ENCODE measurements around the gene PHLPP1. TPM values are rescaled to one million over a fixed set of nuclear protein-coding genes. Genes with fewer than 3 reads are reported as not detected.

Gene PHLPP1
- polyA plus RNA-seq, 2 of the 4 experiments (the other 2 are of a cell fraction): 6.5 to 12.1 TPM

DNA sequence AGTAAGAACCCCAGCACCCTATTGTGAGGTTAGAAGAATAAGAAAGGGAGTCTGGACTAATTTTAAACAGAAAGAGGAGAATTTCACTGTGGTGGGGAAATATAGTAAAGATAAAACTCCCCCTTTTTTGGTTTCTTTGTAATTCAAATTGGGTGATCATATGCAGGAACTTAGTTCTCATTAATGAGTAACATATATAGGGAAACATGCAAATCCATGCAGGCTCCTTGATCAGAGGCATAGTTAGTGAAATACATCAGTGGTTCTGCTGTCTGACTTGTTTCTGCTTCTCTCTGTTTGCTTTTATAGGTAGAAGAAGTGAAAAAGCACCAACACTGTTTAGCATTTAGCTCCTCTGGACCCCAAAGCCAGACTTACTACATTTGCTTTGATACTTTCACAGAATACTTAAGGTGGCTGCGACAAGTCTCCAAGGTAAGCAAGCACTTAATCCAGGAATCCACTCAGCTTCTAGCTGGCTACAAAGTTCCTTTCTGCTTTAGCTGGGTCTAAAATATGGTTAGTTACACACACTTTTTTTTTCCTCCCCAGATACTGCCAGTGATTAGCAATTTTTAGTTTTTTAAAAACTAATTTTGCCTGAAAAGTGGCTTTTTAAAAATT lies 123.2 kb downstream of the PHLPP1 start (continued):
- no peak for TF ChIP-seq RAD21 (conservative IDR thresholded peaks at IDR 0.05 in 1 of 2, IDR thresholded peaks at IDR 0.05 in 1 of 2)
- TF ChIP-seq FOXS1 (CRISPR knock-in tag; IDR thresholded peaks at IDR 0.05): no peak
- no peak for TF ChIP-seq JUN (IDR thresholded peaks at IDR 0.05)
- no peak for TF ChIP-seq TP53 (CRISPR knock-in tag; IDR thresholded peaks at IDR 0.05)
- TF ChIP-seq, protein P1, sequence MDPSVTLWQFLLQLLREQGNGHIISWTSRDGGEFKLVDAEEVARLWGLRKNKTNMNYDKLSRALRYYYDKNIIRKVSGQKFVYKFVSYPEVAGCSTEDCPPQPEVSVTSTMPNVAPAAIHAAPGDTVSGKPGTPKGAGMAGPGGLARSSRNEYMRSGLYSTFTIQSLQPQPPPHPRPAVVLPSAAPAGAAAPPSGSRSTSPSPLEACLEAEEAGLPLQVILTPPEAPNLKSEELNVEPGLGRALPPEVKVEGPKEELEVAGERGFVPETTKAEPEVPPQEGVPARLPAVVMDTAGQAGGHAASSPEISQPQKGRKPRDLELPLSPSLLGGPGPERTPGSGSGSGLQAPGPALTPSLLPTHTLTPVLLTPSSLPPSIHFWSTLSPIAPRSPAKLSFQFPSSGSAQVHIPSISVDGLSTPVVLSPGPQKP (IDR thresholded peaks at IDR 0.05; ENCODE audit: low read depth, low read length): no peak
- TF ChIP-seq HOXB5 (CRISPR knock-in tag; IDR thresholded peaks at IDR 0.05): no peak
- no peak for TF ChIP-seq ZC3H11A (IDR thresholded peaks at IDR 0.05)
- TF ChIP-seq CBX2 (IDR thresholded peaks at IDR 0.05; ENCODE audit: borderline replicate concordance, low read depth): no peak

DNA sequence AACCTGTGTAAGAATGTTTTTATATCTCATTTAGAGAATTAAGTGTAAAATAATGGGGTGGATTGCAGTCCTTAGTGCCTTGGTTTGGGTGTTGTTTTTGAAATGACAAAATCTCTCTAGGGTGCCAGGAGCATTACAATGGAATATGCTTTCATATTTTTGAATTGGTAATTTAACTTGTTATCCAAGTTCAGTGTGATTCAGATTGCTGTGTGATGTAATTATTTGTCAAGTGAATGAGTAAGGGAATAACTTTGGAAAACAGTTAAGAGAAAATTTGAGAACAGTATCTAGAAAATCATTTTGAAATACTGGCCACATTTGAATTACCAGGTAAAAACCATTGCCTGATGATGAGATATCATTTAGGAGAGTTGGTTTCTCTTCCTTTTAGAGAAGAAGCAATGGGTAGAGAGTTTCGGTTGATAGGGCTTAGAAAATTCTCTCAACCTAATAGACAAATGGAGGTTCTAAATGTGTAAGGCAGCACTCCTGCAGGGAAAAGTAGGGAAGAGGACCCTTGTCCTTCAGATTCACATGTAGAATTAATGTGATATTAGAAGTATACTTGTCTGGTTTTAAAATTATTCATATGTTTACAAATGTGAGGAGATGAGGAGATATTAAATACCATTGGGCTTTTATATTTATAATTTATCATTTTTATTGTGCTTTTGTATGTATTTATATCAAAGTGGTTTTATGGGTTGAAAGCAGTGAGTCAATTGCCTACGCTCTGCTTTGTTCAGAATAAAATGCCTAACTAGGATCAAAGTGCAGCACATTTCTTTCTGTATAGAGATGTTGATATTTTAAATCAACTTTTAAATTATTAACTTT lies 124.8 kb downstream of the PHLPP1 start:
- H3K4me3 ChIP-seq: no peak overlapping the region; the same call in 2 of the 3 replicates
- H3K4me1 ChIP-seq: peaks cover 36% of the 10 kb centered on the region
- WGBS (ENCODE audit: missing lambda C conversion rate): 54% methylated on average over 2 of the region's 2 CpGs
- no peak for TF ChIP-seq MYC (IDR thresholded peaks at IDR 0.05; ENCODE audit: borderline replicate concordance, low read length)
- no peak for TF ChIP-seq HEYL (CRISPR knock-in tag; IDR thresholded peaks at IDR 0.05)
- TF ChIP-seq HOXB5 (CRISPR knock-in tag; IDR thresholded peaks at IDR 0.05): no peak
- no peak for TF ChIP-seq NPAS2 (CRISPR knock-in tag; IDR thresholded peaks at IDR 0.05; ENCODE audit: borderline replicate concordance)
- no peak for TF ChIP-seq CHD4 (IDR thresholded peaks at IDR 0.05; ENCODE audit: borderline replicate concordance)
- TF ChIP-seq HOXB13 (CRISPR knock-in tag; IDR thresholded peaks at IDR 0.05; ENCODE audit: low read depth): no peak
- TF ChIP-seq, protein P2, sequence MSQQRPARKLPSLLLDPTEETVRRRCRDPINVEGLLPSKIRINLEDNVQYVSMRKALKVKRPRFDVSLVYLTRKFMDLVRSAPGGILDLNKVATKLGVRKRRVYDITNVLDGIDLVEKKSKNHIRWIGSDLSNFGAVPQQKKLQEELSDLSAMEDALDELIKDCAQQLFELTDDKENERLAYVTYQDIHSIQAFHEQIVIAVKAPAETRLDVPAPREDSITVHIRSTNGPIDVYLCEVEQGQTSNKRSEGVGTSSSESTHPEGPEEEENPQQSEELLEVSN (IDR thresholded peaks at IDR 0.05; ENCODE audit: borderline replicate concordance, low read depth): no peak
- TF ChIP-seq, protein P3, sequence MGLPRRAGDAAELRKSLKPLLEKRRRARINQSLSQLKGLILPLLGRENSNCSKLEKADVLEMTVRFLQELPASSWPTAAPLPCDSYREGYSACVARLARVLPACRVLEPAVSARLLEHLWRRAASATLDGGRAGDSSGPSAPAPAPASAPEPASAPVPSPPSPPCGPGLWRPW (IDR thresholded peaks at IDR 0.05): no peak
- no peak for TF ChIP-seq TFCP2L1 (CRISPR knock-in tag; IDR thresholded peaks at IDR 0.05)
- TF ChIP-seq, protein P4, sequence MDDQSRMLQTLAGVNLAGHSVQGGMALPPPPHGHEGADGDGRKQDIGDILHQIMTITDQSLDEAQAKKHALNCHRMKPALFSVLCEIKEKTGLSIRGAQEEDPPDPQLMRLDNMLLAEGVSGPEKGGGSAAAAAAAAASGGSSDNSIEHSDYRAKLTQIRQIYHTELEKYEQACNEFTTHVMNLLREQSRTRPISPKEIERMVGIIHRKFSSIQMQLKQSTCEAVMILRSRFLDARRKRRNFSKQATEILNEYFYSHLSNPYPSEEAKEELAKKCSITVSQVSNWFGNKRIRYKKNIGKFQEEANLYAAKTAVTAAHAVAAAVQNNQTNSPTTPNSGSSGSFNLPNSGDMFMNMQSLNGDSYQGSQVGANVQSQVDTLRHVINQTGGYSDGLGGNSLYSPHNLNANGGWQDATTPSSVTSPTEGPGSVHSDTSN (IDR thresholded peaks at IDR 0.05): no peak
- no peak for TF ChIP-seq MAFK (IDR thresholded peaks at IDR 0.05; ENCODE audit: partially characterized antibody)
- no peak for TF ChIP-seq RFX5 (IDR thresholded peaks at IDR 0.05)
- TF ChIP-seq, protein P1 (IDR thresholded peaks at IDR 0.05; ENCODE audit: low read depth, low read length): no peak
- no peak for TF ChIP-seq RCOR1 (IDR thresholded peaks at IDR 0.05; ENCODE audit: low read depth, low read length)
- TF ChIP-seq, protein P5, sequence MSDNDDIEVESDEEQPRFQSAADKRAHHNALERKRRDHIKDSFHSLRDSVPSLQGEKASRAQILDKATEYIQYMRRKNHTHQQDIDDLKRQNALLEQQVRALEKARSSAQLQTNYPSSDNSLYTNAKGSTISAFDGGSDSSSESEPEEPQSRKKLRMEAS (IDR thresholded peaks at IDR 0.05): no peak
- TF ChIP-seq, protein P6, sequence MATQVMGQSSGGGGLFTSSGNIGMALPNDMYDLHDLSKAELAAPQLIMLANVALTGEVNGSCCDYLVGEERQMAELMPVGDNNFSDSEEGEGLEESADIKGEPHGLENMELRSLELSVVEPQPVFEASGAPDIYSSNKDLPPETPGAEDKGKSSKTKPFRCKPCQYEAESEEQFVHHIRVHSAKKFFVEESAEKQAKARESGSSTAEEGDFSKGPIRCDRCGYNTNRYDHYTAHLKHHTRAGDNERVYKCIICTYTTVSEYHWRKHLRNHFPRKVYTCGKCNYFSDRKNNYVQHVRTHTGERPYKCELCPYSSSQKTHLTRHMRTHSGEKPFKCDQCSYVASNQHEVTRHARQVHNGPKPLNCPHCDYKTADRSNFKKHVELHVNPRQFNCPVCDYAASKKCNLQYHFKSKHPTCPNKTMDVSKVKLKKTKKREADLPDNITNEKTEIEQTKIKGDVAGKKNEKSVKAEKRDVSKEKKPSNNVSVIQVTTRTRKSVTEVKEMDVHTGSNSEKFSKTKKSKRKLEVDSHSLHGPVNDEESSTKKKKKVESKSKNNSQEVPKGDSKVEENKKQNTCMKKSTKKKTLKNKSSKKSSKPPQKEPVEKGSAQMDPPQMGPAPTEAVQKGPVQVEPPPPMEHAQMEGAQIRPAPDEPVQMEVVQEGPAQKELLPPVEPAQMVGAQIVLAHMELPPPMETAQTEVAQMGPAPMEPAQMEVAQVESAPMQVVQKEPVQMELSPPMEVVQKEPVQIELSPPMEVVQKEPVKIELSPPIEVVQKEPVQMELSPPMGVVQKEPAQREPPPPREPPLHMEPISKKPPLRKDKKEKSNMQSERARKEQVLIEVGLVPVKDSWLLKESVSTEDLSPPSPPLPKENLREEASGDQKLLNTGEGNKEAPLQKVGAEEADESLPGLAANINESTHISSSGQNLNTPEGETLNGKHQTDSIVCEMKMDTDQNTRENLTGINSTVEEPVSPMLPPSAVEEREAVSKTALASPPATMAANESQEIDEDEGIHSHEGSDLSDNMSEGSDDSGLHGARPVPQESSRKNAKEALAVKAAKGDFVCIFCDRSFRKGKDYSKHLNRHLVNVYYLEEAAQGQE (IDR thresholded peaks at IDR 0.05): no peak
- no peak for TF ChIP-seq KDM1A (IDR thresholded peaks at IDR 0.05; ENCODE audit: low read depth)
- no peak for TF ChIP-seq JUN (IDR thresholded peaks at IDR 0.05)
- H3K27ac ChIP-seq: peak overlapping the region; percentile 64 to 66; a peak in 5 of 6 replicates
- H3K4me2 ChIP-seq: peak overlapping the region; percentile 69
- no peak; a peak in 1 of 6 replicates for ATAC-seq
- DNase-seq (ENCODE audit: low read depth in 1 of 2, low spot score in 1 of 2): no peak
- POLR2A ChIA-PET: no interaction called here
- CTCF ChIA-PET: no interaction called here
- no peaks in the 10 kb centered on the region for H3K9me3 ChIP-seq
- FAIRE-seq: no peak
